ENCODE measurements around the gene RHOBTB1. TPM values are rescaled to one million over a fixed set of nuclear protein-coding genes. Genes with fewer than 3 reads are reported as not detected.

Gene RHOBTB1
- total RNA-seq, 1 donor from 2014 or later, result 14.4 TPM

DNA sequence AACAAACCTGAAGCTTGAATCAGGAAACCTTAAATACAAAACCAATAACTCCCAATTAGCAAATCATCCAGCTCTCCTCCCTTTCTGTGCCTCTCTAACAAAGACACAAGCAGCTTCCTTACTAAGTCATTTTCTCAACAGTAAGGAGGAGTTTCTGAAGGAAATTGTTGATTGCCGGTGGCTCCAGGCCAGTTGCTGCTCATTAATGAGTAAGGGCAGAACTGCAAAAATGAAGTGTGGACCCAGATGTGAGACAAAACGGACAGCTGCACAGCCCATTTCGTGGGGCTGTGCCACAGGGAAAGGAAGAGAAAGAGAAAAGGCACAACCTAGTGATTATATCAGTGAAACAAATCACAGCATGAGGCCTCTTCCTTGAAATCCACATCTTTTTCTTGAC, 42.8 kb upstream of the RHOBTB1 start:
- Mint-ChIP-seq H3K4me3 (ENCODE audit: unreplicated experiment) (no peak overlapping the region), H3K27me3 (ENCODE audit: unreplicated experiment) (no peaks in the 10 kb centered on the region), H3K36me3 (ENCODE audit: unreplicated experiment) (no peaks in the 10 kb centered on the region), H3K27ac (ENCODE audit: unreplicated experiment) (no peak overlapping the region), H3K4me1 (ENCODE audit: low read depth, unreplicated experiment) (no peaks in the 10 kb centered on the region), H3K9me3 (ENCODE audit: unreplicated experiment) (no peaks in the 10 kb centered on the region)
- TF ChIP-seq, protein P1, sequence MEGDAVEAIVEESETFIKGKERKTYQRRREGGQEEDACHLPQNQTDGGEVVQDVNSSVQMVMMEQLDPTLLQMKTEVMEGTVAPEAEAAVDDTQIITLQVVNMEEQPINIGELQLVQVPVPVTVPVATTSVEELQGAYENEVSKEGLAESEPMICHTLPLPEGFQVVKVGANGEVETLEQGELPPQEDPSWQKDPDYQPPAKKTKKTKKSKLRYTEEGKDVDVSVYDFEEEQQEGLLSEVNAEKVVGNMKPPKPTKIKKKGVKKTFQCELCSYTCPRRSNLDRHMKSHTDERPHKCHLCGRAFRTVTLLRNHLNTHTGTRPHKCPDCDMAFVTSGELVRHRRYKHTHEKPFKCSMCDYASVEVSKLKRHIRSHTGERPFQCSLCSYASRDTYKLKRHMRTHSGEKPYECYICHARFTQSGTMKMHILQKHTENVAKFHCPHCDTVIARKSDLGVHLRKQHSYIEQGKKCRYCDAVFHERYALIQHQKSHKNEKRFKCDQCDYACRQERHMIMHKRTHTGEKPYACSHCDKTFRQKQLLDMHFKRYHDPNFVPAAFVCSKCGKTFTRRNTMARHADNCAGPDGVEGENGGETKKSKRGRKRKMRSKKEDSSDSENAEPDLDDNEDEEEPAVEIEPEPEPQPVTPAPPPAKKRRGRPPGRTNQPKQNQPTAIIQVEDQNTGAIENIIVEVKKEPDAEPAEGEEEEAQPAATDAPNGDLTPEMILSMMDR (IDR thresholded peaks at IDR 0.05; ENCODE audit: partially characterized antibody, unreplicated experiment), result no peak
- no peak for DNase-seq

DNA sequence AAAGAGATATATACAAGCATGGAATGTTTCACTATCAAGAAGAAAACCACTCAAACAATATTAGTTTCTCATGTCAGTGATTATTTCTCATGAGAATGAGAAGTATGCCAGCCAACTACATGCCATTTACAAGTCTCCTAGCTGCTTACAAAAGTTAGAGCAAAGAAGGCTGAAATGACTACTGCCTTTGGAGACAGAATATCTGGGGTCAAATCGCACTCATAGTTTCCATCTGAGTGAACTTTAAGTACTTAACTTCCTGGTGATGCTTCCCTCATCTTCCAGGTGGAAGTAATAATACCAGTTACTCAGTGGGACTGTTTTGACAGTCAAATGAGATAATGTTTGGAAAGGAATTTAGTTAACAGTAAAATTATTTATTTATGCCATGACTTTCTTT, 42.0 kb upstream of the RHOBTB1 start:
- H3K4me1 Mint-ChIP-seq (ENCODE audit: low read depth, unreplicated experiment), result no peaks in the 10 kb centered on the region
- no peaks in the 10 kb centered on the region for H3K36me3 Mint-ChIP-seq (ENCODE audit: unreplicated experiment)

DNA sequence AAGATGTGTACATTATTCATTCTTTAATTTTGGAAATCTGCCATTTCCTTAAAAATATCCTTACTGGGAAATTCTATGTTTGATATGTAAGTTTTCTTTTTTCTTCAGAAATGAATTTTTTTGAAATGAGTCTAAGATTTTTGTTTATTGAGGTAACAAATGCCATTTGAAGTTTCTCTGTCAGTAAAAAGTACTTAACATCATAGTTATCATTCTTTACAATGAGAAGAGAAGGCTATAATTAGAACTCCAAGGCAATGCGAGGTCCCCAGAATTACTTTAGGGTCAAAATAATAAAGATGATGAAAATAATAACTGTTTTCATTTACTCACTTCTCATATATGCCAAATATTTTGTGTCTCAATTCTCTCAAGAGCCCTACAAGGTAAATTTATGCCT, 37.0 kb upstream of the RHOBTB1 start:
- Mint-ChIP-seq H3K27me3 (ENCODE audit: unreplicated experiment) (no peaks in the 10 kb centered on the region), H3K4me3 (ENCODE audit: unreplicated experiment) (no peak overlapping the region), H3K4me1 (ENCODE audit: low read depth, unreplicated experiment) (no peaks in the 10 kb centered on the region), H3K9me3 (ENCODE audit: unreplicated experiment) (no peaks in the 10 kb centered on the region), H3K27ac (ENCODE audit: unreplicated experiment) (no peak overlapping the region), H3K36me3 (ENCODE audit: unreplicated experiment) (no peaks in the 10 kb centered on the region)
- TF ChIP-seq, protein P1 (IDR thresholded peaks at IDR 0.05; ENCODE audit: partially characterized antibody, unreplicated experiment), result no peak
- no peak for DNase-seq

More for the DNA sequence above, 42.0 kb upstream of the RHOBTB1 start:
- H3K27ac Mint-ChIP-seq (ENCODE audit: unreplicated experiment), result no peak overlapping the region
- H3K4me3 Mint-ChIP-seq (ENCODE audit: unreplicated experiment), result no peak overlapping the region
- TF ChIP-seq, protein P1 (IDR thresholded peaks at IDR 0.05; ENCODE audit: partially characterized antibody, unreplicated experiment), result no peak
- H3K9me3 Mint-ChIP-seq (ENCODE audit: unreplicated experiment), result no peaks in the 10 kb centered on the region
- DNase-seq, result no peak
- H3K27me3 Mint-ChIP-seq (ENCODE audit: unreplicated experiment), result no peaks in the 10 kb centered on the region

DNA sequence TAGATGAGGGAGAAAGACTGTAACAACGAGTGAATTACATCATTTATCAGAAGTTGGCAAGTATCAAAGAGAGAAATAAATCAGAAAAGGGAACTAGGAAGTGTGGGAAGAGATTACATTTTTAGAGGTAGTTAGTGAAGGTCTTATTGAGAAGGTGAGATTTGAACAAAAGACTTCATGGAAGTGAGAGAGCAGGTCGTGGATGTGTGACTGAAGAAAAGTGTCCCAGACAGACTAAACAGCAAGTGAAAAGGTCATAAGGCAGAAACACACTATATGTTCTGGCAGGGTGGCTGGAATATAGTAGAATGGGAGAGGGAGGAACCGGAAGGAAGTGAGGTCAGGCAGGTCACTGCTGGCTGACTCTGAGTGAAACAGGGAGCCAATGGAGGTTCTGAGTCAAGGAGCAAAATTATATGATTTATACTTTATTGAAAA, 35.7 kb upstream of the RHOBTB1 start:
- no peaks in the 10 kb centered on the region for H3K36me3 Mint-ChIP-seq (ENCODE audit: unreplicated experiment)
- H3K4me3 Mint-ChIP-seq (ENCODE audit: unreplicated experiment), result no peak overlapping the region
- no peaks in the 10 kb centered on the region for H3K9me3 Mint-ChIP-seq (ENCODE audit: unreplicated experiment)
- H3K27me3 Mint-ChIP-seq (ENCODE audit: unreplicated experiment), result no peaks in the 10 kb centered on the region
- DNase-seq, result no peak
- H3K4me1 Mint-ChIP-seq (ENCODE audit: low read depth, unreplicated experiment), result no peaks in the 10 kb centered on the region
- no peak overlapping the region for H3K27ac Mint-ChIP-seq (ENCODE audit: unreplicated experiment)
- TF ChIP-seq, protein P1 (IDR thresholded peaks at IDR 0.05; ENCODE audit: partially characterized antibody, unreplicated experiment), result no peak

DNA sequence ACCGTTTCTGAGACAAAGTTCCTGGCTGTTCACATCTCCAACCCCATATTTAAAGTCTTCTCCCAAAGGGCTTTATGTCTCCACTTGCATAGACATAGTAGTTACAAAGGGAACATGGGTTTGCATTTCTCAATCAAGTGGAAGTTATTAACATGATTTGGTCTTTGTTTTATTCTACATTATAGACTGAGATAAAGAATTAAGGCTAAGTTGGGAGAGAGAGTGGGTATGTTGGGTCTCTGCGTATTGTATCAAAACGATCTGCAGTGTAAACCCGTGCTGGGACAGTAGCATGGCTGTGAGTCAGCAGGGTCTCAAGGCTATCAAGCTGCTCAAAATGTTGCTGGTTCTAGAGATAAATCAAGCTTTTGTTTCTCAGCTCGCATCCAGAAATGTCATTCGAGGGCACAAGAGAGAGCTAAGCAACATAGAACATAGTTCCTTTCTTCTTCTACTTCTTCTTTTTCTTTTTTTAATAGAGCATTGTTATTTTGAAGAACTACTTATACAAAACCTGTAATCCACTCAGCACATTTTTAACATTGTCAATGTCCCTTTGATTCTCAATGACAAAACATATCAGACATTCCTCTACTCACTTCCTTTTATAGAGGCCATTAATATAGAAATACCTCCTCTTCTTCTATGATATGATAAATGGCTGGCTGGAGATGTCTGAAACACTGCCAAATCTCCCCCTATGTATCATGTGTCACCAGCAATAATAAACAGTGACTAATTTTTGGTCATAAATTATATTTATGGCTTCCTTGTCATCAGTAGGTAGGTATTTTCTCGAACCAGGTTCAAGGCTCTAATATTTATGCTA, 34.5 kb upstream of the RHOBTB1 start:
- no peak for DNase-seq
- no peak overlapping the region for H3K27ac Mint-ChIP-seq (ENCODE audit: unreplicated experiment)
- H3K4me3 Mint-ChIP-seq (ENCODE audit: unreplicated experiment), result no peak overlapping the region
- H3K36me3 Mint-ChIP-seq (ENCODE audit: unreplicated experiment), result no peaks in the 10 kb centered on the region
- TF ChIP-seq, protein P1 (IDR thresholded peaks at IDR 0.05; ENCODE audit: partially characterized antibody, unreplicated experiment), result no peak
- H3K27me3 Mint-ChIP-seq (ENCODE audit: unreplicated experiment), result no peaks in the 10 kb centered on the region
- H3K4me1 Mint-ChIP-seq (ENCODE audit: low read depth, unreplicated experiment), result no peaks in the 10 kb centered on the region
- H3K9me3 Mint-ChIP-seq (ENCODE audit: unreplicated experiment), result no peaks in the 10 kb centered on the region
